Measurements from ENCODE around the gene ARL6.

Gene ARL6, protein sequence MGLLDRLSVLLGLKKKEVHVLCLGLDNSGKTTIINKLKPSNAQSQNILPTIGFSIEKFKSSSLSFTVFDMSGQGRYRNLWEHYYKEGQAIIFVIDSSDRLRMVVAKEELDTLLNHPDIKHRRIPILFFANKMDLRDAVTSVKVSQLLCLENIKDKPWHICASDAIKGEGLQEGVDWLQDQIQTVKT

GRCh38 chr3:97764407-97765238 is at the start of gene ARL6:
TSS of gene ARL6 (plus strand) at chr3:97764758. CDS start at chr3:97768108, 3,350 bp downstream.
- peak; percentile 48 to 64 (median 62) for DNase-seq (ENCODE audit: low read depth in 3 of 3)

DNA sequence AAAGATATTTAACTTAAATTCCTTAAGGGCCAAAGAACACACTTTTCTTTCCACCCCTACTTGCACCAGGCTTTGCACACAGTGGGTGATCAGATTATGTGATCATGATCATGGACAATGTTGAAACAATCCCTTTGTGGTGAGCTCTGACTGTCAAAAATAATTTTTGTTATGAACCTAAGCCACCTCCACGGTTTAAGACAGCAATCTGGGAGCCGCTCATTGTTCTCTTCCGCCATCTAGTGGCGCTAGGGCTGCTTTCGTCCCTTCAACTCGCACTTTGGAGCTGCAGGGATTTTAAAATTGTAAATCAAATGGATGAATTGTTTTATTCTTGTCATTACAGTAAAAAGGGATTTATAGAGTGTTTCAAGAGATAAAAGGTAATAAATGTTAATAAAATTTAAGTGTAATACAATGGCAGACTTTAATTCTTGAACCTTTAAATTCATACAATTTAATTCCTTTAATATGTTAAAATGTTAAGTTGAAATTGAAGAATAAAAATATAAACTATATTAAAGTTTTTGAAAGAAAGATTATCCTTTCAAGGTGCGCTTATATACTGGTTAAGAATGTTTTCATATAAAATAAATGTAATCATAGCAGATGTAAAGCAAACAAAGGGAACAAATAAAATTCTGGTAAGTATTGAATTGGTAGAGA is 45.3 kb upstream of the ARL6 start:
- peak; percentile 17 to 47 (median 25) for DNase-seq (ENCODE audit: low read depth in 3 of 3)

DNA sequence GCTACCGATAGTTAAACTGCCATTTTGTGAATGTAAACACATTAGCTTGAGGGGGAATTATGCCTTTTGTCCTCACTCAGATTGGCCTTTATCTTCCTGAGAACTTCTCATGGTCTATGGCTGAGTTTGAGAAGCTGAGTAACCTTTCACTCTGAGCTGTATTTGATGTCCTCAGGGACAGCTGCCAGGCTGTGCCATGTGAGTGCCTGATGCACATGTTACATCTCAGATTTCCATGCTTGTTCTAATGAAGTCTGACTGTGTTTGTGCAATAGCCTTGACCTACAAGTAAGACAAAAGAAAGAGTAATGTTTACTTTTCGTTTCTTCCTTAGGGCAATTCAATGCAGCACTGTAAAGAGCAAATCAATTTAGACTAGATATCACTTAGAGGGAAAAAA is 44.1 kb upstream of the ARL6 start:
- DNase-seq (ENCODE audit: low read depth in 3 of 3): no peak

- no peak for DNase-seq (ENCODE audit: low read depth in 3 of 3)
These were observed 43.1 kb upstream of the ARL6 start for GRCh38 chr3:97721446-97721845.

DNA sequence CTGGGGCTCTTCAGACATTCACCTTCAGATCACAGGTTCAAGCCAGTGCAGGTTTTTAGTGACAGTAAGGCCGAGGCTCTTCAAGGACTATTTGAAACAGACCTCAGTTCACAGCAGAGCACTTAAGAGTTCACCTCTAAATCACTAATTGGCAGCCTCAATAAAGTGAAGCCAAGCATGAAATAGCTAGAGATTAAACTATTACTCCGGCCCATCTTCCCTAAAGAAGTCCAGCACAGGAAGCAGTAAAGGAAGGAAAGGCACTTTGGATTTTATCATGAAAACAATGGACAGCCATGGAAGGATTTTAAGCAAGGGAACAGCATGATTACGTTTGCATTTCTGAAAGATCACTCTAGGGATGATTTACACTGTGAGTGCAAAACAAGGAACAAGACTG is 27.6 kb upstream of the ARL6 start:
- no peak for DNase-seq (ENCODE audit: low read depth in 3 of 3)

- DNase-seq (ENCODE audit: low read depth in 3 of 3): no peak
These were observed 25.8 kb upstream of the ARL6 start for GRCh38 chr3:97738761-97739160.

- no peak for DNase-seq (ENCODE audit: low read depth in 3 of 3)
These were observed 22.5 kb upstream of the ARL6 start for GRCh38 chr3:97742036-97742435.

DNA sequence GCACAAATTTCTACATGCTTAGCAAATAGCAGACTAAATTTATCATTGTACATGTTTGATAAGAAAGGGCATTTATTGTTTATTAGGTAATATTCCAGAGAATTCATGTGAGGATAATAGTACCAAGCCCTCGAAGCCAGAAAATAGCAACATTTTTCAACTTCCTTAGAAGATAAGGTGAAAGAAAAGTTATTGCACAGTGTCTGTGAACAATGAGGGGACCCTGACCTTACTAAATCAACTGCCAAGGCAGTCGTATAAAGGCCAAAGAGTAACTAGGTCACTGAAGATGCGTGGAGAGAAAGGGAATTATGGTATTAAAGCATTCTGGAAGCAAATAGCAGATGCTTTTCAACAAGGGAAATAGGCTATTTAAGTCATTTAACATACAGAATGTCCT is 20.3 kb upstream of the ARL6 start:
- DNase-seq (ENCODE audit: low read depth in 3 of 3): no peak

DNA sequence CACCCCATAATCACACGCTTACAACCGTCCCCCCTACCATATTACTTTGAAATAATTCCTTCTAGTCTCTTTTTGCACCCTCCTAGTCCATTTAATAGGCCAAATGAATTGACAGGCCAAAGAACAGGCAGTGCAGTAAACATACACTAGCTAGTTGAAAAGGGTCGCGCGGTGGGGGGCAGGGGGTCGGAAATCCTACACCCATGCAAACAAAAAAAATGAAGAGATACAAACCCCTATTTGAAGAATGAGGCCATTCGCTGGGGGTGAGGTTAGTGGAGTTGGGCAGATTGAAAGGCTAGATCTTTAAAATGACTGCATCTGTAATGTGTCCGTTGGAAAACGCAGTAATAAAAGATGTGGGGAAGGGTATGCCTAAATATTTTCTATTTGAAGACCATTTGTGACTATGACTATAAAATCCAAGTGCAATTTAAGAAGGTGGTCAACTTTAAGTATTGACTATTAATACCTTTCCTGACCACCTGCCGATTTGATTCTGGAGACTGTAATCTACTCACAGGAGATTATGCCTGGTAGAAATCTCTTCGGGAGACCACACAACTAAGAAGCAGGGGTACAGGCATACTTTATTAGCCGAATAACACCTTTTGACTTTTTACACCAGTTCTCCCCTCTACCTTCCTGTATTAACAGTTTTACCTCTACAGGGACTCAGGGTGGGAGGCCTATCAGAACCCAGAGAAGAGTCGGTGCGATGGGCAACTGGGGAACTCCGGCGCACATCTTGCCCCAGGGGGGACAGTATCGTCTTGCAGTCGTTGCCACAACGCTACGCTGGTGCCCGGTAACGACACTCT is 762 bp upstream of the ARL6 start:
- peak in 1 of 3 donors; percentile 2 for DNase-seq (ENCODE audit: low read depth in 3 of 3)

- no peak for DNase-seq (ENCODE audit: low read depth in 3 of 3)
These were observed 778 bp downstream of the ARL6 start for GRCh38 chr3:97765336-97765735.

DNA sequence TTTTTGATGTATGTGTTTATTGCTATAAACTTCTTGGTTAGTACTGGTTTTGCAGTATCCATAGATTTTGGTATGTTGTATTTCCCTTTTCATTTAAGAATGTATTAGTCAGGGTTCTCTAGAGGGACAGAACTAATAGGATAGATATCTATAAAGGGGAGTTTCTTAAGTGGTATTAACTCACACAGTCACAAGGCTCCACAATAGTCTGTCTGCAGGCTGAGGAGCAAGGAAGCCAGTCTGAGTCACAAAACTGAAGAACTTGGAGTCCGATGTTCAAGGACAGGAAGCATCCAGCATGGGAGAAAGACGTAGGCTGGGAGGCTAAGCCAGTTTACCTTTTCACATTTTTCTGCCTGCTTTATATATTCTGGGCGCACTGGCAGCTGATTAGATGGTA is 8.4 kb downstream of the ARL6 start:
- no peak for DNase-seq (ENCODE audit: low read depth in 3 of 3)

GRCh38 chr3:97778152-97778551 is 13.6 kb downstream of the ARL6 start:
- no peak for DNase-seq (ENCODE audit: low read depth in 3 of 3)

- no peak for DNase-seq (ENCODE audit: low read depth in 3 of 3)
These were observed 29.0 kb downstream of the ARL6 start for GRCh38 chr3:97793420-97794019.

DNA sequence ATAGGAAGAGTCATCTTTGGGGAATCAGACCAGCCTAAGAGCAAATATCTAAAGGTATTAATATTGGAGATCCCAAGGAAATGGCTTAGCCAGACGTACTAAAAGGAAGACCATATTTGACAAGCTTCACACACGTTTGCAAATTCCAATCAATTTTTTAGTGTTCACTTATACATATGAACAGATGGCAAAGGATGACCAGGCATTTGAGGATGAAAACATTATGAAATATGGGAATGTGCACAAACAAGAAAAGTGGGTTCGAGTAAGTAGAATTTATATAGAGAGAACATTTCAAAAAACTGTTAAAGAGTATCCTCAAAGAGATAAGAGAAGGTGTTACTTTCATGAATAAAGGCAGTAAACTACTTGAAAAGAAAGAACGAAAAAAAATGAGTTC is 31.4 kb downstream of the ARL6 start:
- no peak for DNase-seq (ENCODE audit: low read depth in 3 of 3)

DNA sequence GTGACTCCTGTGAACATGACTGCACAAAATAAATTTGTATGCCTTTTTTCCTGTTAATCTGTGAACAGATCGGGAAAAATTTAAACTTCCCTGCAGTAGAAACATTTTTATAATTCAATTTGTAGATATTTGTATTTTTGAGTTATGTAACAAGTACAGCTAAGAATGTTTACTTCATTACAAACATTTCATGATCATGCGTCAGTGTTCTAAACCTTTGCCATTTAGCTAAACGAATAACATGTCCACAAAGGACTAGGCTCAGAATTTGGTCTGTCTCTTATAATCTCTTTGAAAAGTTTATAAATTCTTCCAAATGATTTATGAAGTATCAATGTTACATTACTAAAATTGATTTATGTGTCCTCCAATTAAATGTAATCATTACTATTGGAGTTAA is 39.9 kb downstream of the ARL6 start:
- no peak for DNase-seq (ENCODE audit: low read depth in 3 of 3)

DNA sequence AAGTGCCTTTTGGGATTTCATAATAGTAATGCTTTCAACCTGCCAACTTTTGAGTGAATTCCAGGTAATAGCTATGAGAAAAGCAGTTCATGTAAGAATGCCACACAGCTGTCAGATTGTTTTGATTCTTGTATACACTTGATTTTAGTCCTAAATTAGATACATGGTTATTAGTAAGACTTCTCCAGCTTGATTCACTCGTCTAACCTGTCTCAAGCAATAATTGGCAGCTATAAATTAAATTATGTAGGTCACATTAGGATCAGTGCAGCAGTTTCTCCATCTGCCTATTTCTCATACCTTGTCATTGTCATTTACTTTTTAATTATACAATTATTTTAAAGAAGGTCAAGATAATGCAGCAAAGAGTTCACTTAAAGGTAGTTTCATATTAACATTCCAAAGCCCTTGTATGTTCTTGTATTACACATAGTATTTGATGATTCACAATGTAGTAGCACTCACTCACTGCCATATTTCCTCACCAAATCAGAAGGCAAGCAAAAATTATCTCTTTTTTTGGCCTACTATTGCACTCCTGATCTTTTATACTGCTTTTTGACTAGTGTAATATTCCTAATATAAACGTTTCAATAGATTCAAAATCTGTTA is 46.3 kb downstream of the ARL6 start:
- no peak for DNase-seq (ENCODE audit: low read depth in 3 of 3)

- DNase-seq (ENCODE audit: low read depth in 3 of 3): peak in 2 of 3 donors; percentile 10 to 23
These were observed 50.8 kb downstream of the ARL6 start for GRCh38 chr3:97815149-97815917.

DNA sequence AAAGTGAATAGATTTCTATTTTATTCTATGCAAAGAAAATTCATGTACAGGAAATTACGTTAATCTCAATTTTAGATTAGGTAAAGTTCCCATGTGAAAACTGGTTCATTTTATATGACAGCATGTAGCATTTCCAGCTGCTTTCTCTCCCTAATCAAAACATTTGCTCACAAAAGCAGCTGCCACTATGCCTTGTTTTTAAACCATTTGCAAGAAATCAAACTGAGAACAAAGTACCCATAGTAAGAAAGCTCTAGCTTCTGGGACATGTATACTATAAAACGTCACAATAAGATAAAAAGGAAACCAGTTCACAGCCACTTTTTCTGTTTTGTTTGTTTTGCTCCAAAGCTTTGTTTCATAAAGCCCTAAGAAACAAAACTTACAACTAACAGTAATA is 52.3 kb downstream of the ARL6 start:
- no peak for DNase-seq (ENCODE audit: low read depth in 3 of 3)

GRCh38 chr3:97817965-97818364 is 53.4 kb downstream of the ARL6 start:
- no peak for DNase-seq (ENCODE audit: low read depth in 3 of 3)

DNA sequence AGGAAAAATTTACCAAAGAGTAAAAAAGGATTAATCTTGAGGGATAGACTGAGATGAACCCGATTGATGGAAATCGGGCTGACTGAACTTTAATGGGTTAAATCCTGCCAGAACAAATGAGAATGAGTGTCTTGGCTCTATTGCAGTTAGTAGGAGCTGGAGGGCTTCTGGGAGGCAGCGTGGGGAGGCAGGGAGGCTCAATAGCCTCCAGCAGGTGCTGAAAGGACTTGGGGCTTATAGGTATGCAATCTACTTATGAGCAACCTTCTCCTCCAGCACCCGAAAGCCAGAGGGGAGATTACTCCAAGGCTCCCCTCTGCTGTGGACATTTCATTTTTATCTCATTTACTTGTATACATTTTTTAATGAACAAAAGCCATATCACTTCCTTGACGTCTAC is 56.2 kb downstream of the ARL6 start:
- no peak for DNase-seq (ENCODE audit: low read depth in 3 of 3)

All from stimulated activated CD4-positive, alpha-beta T cell treated with anti-CD3 and anti-CD28 coated beads, TNF-alpha, amount 100 ng/mL, for 48 hours (primary cell).